Pancreas (tissue), 10 donors: ENCODE measurements around the gene SLC25A40. TPM values are rescaled to one million over a fixed set of nuclear protein-coding genes. Genes with fewer than 3 reads are reported as not detected.

Source experiments
- ATAC-seq, 4 donors: fragments of 200-7000 bp; cut with Tn5 transposase; one replicate each; pipeline versions ENCODE4 v1.8.0 to v1.9.1; 2020; ENCODE audit warnings: mild to moderate bottlenecking in 4 of 4, moderate library complexity in 4 of 4
- DNase-seq, 6 donors: peaks; one replicate each; pipeline ENCODE4 v3.0.0-alpha.2; 2020
- FAIRE-seq: peaks from 2 replicates; lab custom pipeline; 2012; peaks lifted over from hg19 to GRCh38; lab: Jason Lieb, UNC
- H3K27ac ChIP-seq, 4 donors: fragments of 200-600 bp; sonication (generic); 1 replicate in 3 of 4; 2 replicates in 1 of 4; pipeline versions ENCODE4 v1.5.0 to v1.8.0; 2020
- H3K27me3 ChIP-seq, 4 donors: fragments of 200-600 bp; one replicate each; pipeline ENCODE4 v1.8.0; 2021
- H3K36me3 ChIP-seq, 3 donors: fragments of 200-600 bp; sonication (generic) in 1 of 3; one replicate each; pipeline versions ENCODE4 v1.5.0 to v1.8.0; 2020 to 2021
- H3K4me1 ChIP-seq, 3 donors: fragments of 200-600 bp; one replicate each; pipeline ENCODE4 v1.8.0; 2021
- H3K4me3 ChIP-seq, 4 donors: fragments of 200-600 bp; sonication (generic) in 2 of 4; one replicate each; pipeline versions ENCODE4 v1.5.0 to v1.8.0; 2020 to 2021
- H3K9me3 ChIP-seq, 4 donors: fragments of 200-600 bp; one replicate each; pipeline ENCODE4 v1.8.0; 2021
- WGBS, 2 donors: extraction: QIAGEN DNeasy Blood & Tissue Kit; methylation state at CpG; one replicate each; pipeline ENCODE4 v1.1.7; 2013; 5-methylcytosine and 5-hydroxymethylcytosine counted together
- intact Hi-C, 3 donors: fragments of 100-400 bp; cut with DNase I; formaldehyde crosslinking; loops; one replicate each; pipeline versions ENCODE4 v1.11.1 to v1.14.2; 2022
- polyA plus RNA-seq, 2 donors: library from polyadenylated mRNA; stranded (reverse); fragments of 200-250 nt; gene quantifications; one replicate each; pipeline ENCODE4 v1.2.3, GENCODE V29; 2013
- total RNA-seq, 6 donors: library from RNA; stranded (reverse); fragmentation: NEBNext Ultra II Directional in 4 of 6; extraction: Animal tissue kit (Norgen Biotek cat#: 25700) in 4 of 6; gene quantifications; one replicate each; pipeline versions ENCODE4 v1.2.1 to v1.2.4, GENCODE V29; 2021 to 2023
- TF ChIP-seq, protein P1 (sequence below), 4 donors: fragments of 200-600 bp; sonication (generic) in 3 of 4; IDR thresholded peaks; one replicate each; pipeline versions ENCODE4 v1.5.0 to v1.8.0; 2021; ENCODE audit warnings: antibody characterized with exemption in 4 of 4
- donor health status: healthy with polysubstance abuse.
- donor health status: DM: no; HTN: no; CAD: no; lungs with moderate emphysema.
- donor health status: DM: no; HTN: no; CAD: no.
- donor health status: control.
- donor health status: control.
- donor health status: Bipolar disorder and iron deficiency.
- donor health status: DM: yes; HTN: yes; CAD: no.
- donor health status: DM: no; HTN: no; CAD: no.
- donor health status: DM: no; HTN: no; CAD: no.
- donor health status: DM: yes; HTN: yes; CAD: no.

SLC25A40 gene
- total and polyA plus RNA-seq, 8 donors, result 2.7 to 13.1 (median 7.6) TPM

DNA sequence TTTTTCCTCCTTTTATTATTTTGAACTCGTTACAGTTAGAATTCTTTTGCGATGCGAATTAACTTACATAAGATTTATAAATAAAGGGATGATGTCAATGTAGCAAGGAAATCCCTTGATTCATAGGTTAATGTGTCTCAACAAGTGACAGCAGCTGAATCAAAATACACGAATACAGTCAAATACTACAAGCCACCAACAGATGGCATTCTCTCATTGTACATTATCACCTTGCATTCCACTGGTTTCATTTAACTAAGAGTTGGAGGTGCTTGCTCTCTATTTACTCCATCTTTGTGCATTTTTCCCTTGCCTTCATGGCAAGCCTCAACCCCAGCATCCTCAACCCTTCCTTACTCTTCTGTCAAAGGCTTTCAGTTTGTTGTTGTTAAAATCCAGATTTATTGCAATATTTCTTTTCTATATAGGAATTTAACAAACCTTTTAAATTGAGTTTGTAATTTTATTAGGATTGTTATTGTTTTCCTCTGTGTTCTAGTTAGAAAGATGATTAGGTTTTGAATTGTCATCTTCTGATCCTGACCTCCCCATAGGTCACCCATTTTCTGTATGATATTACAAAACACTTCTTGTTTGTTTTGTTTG is 78.3 kb downstream of the SLC25A40 start:
- no peak for DNase-seq
- TF ChIP-seq, protein P1, sequence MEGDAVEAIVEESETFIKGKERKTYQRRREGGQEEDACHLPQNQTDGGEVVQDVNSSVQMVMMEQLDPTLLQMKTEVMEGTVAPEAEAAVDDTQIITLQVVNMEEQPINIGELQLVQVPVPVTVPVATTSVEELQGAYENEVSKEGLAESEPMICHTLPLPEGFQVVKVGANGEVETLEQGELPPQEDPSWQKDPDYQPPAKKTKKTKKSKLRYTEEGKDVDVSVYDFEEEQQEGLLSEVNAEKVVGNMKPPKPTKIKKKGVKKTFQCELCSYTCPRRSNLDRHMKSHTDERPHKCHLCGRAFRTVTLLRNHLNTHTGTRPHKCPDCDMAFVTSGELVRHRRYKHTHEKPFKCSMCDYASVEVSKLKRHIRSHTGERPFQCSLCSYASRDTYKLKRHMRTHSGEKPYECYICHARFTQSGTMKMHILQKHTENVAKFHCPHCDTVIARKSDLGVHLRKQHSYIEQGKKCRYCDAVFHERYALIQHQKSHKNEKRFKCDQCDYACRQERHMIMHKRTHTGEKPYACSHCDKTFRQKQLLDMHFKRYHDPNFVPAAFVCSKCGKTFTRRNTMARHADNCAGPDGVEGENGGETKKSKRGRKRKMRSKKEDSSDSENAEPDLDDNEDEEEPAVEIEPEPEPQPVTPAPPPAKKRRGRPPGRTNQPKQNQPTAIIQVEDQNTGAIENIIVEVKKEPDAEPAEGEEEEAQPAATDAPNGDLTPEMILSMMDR (IDR thresholded peaks at IDR 0.05), result peak in 3 of 4 donors; percentile 36 to 51 (median 37)
- ATAC-seq, result peak in 3 of 4 donors; percentile 75 to 87 (median 86)
- Histone ChIP-seq H3K36me3 (no peaks in the 10 kb centered on the region), H3K4me1 (no peaks in the 10 kb centered on the region), H3K27ac (no peak overlapping the region), H3K9me3 (no peaks in the 10 kb centered on the region), H3K27me3 (no peaks in the 10 kb centered on the region), H3K4me3 (no peak overlapping the region)
- intact Hi-C loops, result loop anchor here in 2 of 3 donors (10.0 kb wide), 2 partner anchors 317 to 377 kb away; no protein-coding TSS in a partner anchor
- no peak for FAIRE-seq
- 2 to 3% methylated on average over 4 of the region's 4 CpGs for WGBS, 2 donors

DNA sequence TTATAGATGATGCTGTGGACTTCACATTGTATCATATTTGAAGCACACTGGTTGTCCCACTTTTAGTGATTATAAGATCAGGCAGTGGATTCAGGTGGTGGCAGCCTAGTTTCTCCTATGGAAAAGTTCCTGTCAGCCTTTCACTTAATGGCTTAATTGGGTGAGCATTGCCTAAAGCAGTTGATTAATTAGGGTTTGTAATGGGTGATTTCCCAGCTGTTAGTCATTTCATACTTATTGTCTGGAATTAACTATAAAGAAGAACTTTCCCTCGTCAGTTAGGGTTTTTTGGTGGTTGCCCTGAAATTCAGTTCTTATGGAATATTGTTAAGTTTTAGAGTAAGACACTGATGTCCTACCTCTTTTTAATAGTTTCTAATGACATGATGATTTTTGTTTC is 78.8 kb downstream of the SLC25A40 start:
- Histone ChIP-seq H3K36me3 (no peaks in the 10 kb centered on the region), H3K9me3 (no peaks in the 10 kb centered on the region), H3K4me3 (no peak overlapping the region), H3K27ac (no peak overlapping the region), H3K27me3 (no peaks in the 10 kb centered on the region), H3K4me1 (no peaks in the 10 kb centered on the region)
- intact Hi-C loops, result loop anchor here in 2 of 3 donors (10.0 kb wide), 2 partner anchors 317 to 377 kb away; no protein-coding TSS in a partner anchor
- DNase-seq (no peak), FAIRE-seq (no peak), ATAC-seq (no peak)
- TF ChIP-seq, protein P1 (IDR thresholded peaks at IDR 0.05), result no peak
- WGBS, 2 donors, result 0 to 13% methylated on average over 1 of the region's 1 CpG

DNA sequence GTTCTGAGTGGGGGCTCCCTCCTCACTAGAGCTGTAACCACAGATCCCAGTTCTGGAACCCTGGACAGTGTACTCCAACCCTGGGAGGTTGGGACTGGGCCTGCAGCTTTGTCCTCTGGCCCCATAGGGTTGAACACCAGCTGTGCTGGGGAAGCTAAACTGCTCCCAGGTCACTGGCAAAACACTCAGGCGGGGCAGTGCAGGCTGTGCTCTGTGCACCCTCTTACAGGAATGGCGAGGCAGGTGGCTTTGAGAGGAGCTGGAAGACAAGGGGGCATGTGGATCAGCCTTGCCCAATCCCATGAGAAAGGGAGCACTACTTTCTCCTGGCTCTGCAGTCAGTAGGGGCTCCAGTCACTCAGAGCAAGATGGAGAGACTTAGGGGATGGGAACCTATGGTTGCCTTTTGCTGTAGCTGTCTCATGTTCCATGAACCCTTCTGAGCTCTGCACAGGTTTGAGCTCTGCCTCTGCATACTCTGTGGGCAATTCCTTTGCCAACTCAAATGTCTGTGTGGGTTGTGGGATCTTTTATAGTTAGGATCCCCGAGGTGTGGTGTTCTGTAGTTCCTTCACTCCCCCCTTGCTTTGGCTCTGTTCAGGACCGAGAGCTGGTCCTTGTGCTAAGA is 90.7 kb downstream of the SLC25A40 start:
- H3K27me3 ChIP-seq, result no peaks in the 10 kb centered on the region
- TF ChIP-seq, protein P1 (IDR thresholded peaks at IDR 0.05), result no peak
- intact Hi-C loops, result no loop called here
- ATAC-seq, result no peak
- no peak for FAIRE-seq
- H3K27ac ChIP-seq, result no peak overlapping the region
- no peaks in the 10 kb centered on the region for H3K36me3 ChIP-seq
- no peak overlapping the region for H3K4me3 ChIP-seq
- WGBS, 2 donors, result 73 to 88% methylated on average over 4 of the region's 4 CpGs
- no peak for DNase-seq
- no peaks in the 10 kb centered on the region for H3K4me1 ChIP-seq
- no peaks in the 10 kb centered on the region for H3K9me3 ChIP-seq

DNA sequence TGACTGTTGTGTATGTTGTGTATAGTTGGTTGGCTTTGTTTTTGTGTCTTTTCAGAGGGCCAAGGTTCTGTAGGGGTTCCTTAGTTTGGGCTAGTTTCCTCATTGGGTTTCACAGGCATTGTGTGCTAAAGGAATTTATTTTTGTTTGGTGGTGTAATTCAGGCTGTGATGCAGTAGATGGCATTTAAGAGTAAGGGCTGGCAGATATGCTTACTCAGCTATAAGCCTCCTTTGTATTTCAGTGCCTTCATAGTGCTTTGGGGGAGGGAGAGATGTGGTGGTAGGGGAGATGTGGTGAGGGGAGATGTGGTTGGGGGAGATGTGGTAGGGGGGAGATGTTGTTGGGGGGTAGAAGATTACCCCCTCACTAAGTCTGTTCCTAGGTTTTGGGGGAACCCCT is 91.7 kb downstream of the SLC25A40 start:
- TF ChIP-seq, protein P1 (IDR thresholded peaks at IDR 0.05), result no peak

More for the DNA sequence above, 91.7 kb downstream of the SLC25A40 start:
- intact Hi-C loops, result no loop called here
- H3K9me3 ChIP-seq, result no peaks in the 10 kb centered on the region
- ATAC-seq (no peak), FAIRE-seq (no peak), DNase-seq (no peak)
- no peak overlapping the region for H3K4me3 ChIP-seq
- H3K27me3 ChIP-seq, result no peaks in the 10 kb centered on the region
- H3K4me1 ChIP-seq, result no peaks in the 10 kb centered on the region
- no peaks in the 10 kb centered on the region for H3K36me3 ChIP-seq
- no peak overlapping the region for H3K27ac ChIP-seq

Other genes with a start within 250 kb of the SLC25A40 start
- gene RUNDC3B, start 248.0 kb downstream of the SLC25A40 start, total RNA-seq, result 1 to 10 TPM in 2 of 6 donors, under 1 TPM in 4; 0.31 to 1.2 (median 0.67) TPM
- 1 to 10 TPM in 1 of 2 donors, under 1 TPM in 1; 0.23 to 1.7 TPM for gene RUNDC3B, start 248.0 kb downstream of the SLC25A40 start, polyA plus RNA-seq
- 1 to 10 TPM; 2.3 to 4.4 (median 3.8) TPM for gene DBF4, start 133 bp upstream of the SLC25A40 start, total RNA-seq
- gene DBF4, start 133 bp upstream of the SLC25A40 start, polyA plus RNA-seq, result 1 to 10 TPM; 3.1 to 3.2 TPM
- gene ADAM22, start 57.9 kb upstream of the SLC25A40 start, total RNA-seq, result 1 to 10 TPM in 3 of 6 donors, under 1 TPM in 3; 0.65 to 2.8 (median 0.93) TPM
- 1 to 10 TPM in 1 of 2 donors, under 1 TPM in 1; 0.30 to 1.0 TPM for gene ADAM22, start 57.9 kb upstream of the SLC25A40 start, polyA plus RNA-seq